ENCODE data around the gene ARSG. TPM values are rescaled to one million over a fixed set of nuclear protein-coding genes. Genes with fewer than 3 reads are reported as not detected.

ARSG gene
- polyA plus RNA-seq, 1 donor from 2014 or later: 16.9 TPM

GRCh38 chr17:68288804-68289203 is 2.5 kb upstream of the ARSG start:
- no peak overlapping the region for H3K4me2 ChIP-seq (ENCODE audit: low read length)

GRCh38 chr17:68289473-68289872 is 1.8 kb upstream of the ARSG start:
- Histone ChIP-seq H3K4me3 (ENCODE audit: low read length) (peak overlapping the region; percentile 82), H2AFZ (ENCODE audit: low read depth, low read length) (no peak overlapping the region), H3K27me3 (ENCODE audit: insufficient read depth, low read depth, low read length) (peaks cover 4% of the 10 kb centered on the region), H3K36me3 (ENCODE audit: insufficient read depth, low read length) (no peaks in the 10 kb centered on the region), H3K9me2 (ENCODE audit: insufficient read depth, low read length) (no peaks in the 10 kb centered on the region), H3K9ac (ENCODE audit: low read length) (peak overlapping the region; percentile 91), H3K9me3 (ENCODE audit: low read length) (no peaks in the 10 kb centered on the region), H3K4me2 (ENCODE audit: low read length) (peak overlapping the region; percentile 91), H4K20me1 (ENCODE audit: insufficient read depth) (peaks cover 3% of the 10 kb centered on the region), H3K27ac (ENCODE audit: low read length) (no peak overlapping the region), H3K79me2 (replicated peaks; ENCODE audit: insufficient read depth, low read length) (no peaks in the 10 kb centered on the region), H3F3A (ENCODE audit: insufficient read depth, low read length, poor library complexity, severe bottlenecking) (no peaks in the 10 kb centered on the region)
- TF ChIP-seq EP300 (conservative IDR thresholded peaks at IDR 0.05; ENCODE audit: poor library complexity, severe bottlenecking) (no peak), RAD21 (conservative IDR thresholded peaks at IDR 0.05) (no peak), TAF1 (IDR thresholded peaks at IDR 0.05; ENCODE audit: low read depth) (no peak), POLR2AphosphoS5 (IDR thresholded peaks at IDR 0.05) (no peak), SMC3 (conservative IDR thresholded peaks at IDR 0.05; ENCODE audit: poor library complexity) (no peak), EZH2 (IDR thresholded peaks at IDR 0.05; ENCODE audit: borderline replicate concordance, insufficient read depth, low read length, poor library complexity, severe bottlenecking) (no peak), MXI1 (conservative IDR thresholded peaks at IDR 0.05; ENCODE audit: poor library complexity, severe bottlenecking) (no peak), CTCF (IDR thresholded peaks at IDR 0.05; ENCODE audit: poor library complexity, severe bottlenecking) (no peak), REST (IDR thresholded peaks at IDR 0.05; ENCODE audit: borderline replicate concordance) (no peak)

More at GRCh38 chr17:68288804-68289203, 2.5 kb upstream of the ARSG start:
- Histone ChIP-seq H4K20me1 (ENCODE audit: insufficient read depth) (peaks cover 3% of the 10 kb centered on the region), H3K27ac (ENCODE audit: low read length) (no peak overlapping the region), H3K9me3 (ENCODE audit: low read length) (no peaks in the 10 kb centered on the region), H3K27me3 (ENCODE audit: insufficient read depth, low read depth, low read length) (peaks cover 4% of the 10 kb centered on the region), H3K9ac (ENCODE audit: low read length) (no peak overlapping the region), H3F3A (ENCODE audit: insufficient read depth, low read length, poor library complexity, severe bottlenecking) (no peaks in the 10 kb centered on the region), H3K79me2 (replicated peaks; ENCODE audit: insufficient read depth, low read length) (no peaks in the 10 kb centered on the region), H3K36me3 (ENCODE audit: insufficient read depth, low read length) (no peaks in the 10 kb centered on the region), H3K4me3 (ENCODE audit: low read length) (peak overlapping the region; percentile 82), H3K9me2 (ENCODE audit: insufficient read depth, low read length) (no peaks in the 10 kb centered on the region), H2AFZ (ENCODE audit: low read depth, low read length) (no peak overlapping the region)
- TF ChIP-seq EZH2 (IDR thresholded peaks at IDR 0.05; ENCODE audit: borderline replicate concordance, insufficient read depth, low read length, poor library complexity, severe bottlenecking) (no peak), RAD21 (conservative IDR thresholded peaks at IDR 0.05) (no peak), REST (IDR thresholded peaks at IDR 0.05; ENCODE audit: borderline replicate concordance) (no peak)
